ENCODE data around the gene PCSK2. TPM values are rescaled to one million over a fixed set of nuclear protein-coding genes. Genes with fewer than 3 reads are reported as not detected.
"Not testable (repeated sequence)": the region's sequence is repeated elsewhere in the genome, so short reads cannot be mapped to it uniquely, and the experiment has no call there.

Gene PCSK2
- total and polyA plus RNA-seq, 12 donors = 0.32 to 47.6 (median 5.3) TPM

DNA sequence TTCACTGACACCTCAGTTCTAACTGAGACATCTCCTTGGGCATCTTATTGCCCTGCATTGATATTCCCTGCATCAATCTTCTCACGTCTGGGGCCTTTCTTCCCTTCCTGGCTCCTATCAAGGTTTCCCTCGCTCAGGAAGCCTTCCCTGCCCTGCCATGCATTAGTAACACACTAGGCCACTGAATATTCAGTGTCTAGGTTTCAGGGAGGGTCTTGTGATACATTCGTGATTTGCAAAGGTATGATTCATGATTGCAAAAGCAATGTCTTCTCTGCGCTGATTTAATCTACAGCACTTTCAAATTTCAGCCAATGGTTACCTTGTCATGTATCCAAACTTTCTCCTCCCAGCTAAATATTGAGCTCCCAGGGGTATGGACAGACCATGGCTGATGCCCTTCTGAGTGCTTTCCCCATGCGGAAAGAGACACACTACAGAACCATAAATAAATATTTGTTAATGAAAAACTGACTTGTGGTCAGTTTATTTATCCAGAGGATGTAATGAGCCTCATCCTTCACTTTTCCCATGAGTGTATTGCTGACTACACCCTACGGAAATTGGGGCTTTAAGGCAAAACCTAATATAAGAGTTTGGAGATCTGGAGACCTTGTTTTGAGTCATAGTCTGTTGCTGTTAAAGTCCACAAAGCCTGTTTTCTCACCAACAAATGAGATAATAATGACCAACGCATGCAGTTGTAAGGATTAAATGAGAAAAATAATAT is 21.6 kb upstream of the PCSK2 start:
- H3K9me3 ChIP-seq (replicated peaks in 1 of 3) = no peaks in the 10 kb centered on the region
- TF ChIP-seq, protein P1, sequence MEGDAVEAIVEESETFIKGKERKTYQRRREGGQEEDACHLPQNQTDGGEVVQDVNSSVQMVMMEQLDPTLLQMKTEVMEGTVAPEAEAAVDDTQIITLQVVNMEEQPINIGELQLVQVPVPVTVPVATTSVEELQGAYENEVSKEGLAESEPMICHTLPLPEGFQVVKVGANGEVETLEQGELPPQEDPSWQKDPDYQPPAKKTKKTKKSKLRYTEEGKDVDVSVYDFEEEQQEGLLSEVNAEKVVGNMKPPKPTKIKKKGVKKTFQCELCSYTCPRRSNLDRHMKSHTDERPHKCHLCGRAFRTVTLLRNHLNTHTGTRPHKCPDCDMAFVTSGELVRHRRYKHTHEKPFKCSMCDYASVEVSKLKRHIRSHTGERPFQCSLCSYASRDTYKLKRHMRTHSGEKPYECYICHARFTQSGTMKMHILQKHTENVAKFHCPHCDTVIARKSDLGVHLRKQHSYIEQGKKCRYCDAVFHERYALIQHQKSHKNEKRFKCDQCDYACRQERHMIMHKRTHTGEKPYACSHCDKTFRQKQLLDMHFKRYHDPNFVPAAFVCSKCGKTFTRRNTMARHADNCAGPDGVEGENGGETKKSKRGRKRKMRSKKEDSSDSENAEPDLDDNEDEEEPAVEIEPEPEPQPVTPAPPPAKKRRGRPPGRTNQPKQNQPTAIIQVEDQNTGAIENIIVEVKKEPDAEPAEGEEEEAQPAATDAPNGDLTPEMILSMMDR (IDR thresholded peaks at IDR 0.05) = no peak
- TF ChIP-seq POLR2A (IDR thresholded peaks at IDR 0.05) = no peak
- WGBS, 4 donors = 62 to 74% (median 69%) methylated on average over 7 of the region's 7 CpGs
- intact Hi-C loops (cut with DNase I) = no loop called here
- no peaks in the 10 kb centered on the region for H3K27me3 ChIP-seq
- no peaks in the 10 kb centered on the region for H3K4me1 ChIP-seq (replicated peaks in 1 of 2)
- no peak for DNase-seq
- no peaks in the 10 kb centered on the region for H3K36me3 ChIP-seq (replicated peaks in 1 of 2)
- no peak overlapping the region for H3K27ac ChIP-seq
- H3K4me3 ChIP-seq = no peak overlapping the region

DNA sequence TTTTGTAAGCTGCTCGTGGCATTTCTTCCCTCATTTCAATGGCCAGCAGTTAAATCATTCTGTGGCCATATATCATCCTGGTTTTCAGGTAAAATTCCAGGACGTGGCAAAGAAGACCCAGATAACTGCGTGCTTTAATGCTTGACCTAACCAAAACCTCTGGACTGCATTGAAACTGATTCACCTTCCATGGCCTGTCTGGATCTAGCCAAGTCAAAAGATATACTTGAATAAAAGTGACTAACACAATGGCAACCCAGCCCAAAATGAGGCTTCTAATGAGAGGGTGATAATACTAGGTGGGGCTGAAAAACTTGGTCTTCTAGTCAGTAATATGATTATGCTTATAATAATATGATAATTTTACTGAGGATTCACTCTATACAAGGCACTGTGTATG is 16.5 kb upstream of the PCSK2 start:
- H3K4me3 ChIP-seq = no peak overlapping the region
- no peak for TF ChIP-seq POLR2A (IDR thresholded peaks at IDR 0.05)
- TF ChIP-seq, protein P1 (IDR thresholded peaks at IDR 0.05) = no peak
- intact Hi-C loops (cut with DNase I) = no loop called here
- DNase-seq = no peak
- no peaks in the 10 kb centered on the region for H3K4me1 ChIP-seq (replicated peaks in 1 of 2)
- H3K27ac ChIP-seq = no peak overlapping the region
- H3K9me3 ChIP-seq (replicated peaks in 1 of 3) = no peaks in the 10 kb centered on the region
- no peaks in the 10 kb centered on the region for H3K36me3 ChIP-seq (replicated peaks in 1 of 2)
- WGBS, 4 donors = 33 to 47% (median 45%) methylated on average over 3 of the region's 3 CpGs
- no peaks in the 10 kb centered on the region for H3K27me3 ChIP-seq

DNA sequence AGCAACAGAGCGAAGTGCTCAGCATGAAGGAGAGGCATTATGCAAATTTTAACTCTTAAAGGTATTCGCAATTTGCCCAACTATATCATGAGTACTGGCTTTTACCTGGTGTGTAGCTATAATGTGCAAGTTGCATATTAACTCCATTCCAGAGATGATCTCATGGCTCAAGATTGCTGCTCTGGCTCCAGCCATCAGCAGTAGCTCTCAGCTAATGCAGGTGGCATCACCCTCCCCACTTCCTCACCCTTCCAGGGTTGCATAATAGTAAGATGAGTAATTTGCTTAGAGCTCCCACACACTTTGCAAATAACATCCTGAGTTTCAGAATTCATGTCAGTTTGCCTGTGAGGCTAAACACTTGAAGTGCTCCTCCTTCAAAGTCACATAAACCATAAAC is 15.9 kb upstream of the PCSK2 start:
- Histone ChIP-seq H3K9me3 (replicated peaks in 1 of 3) (no peaks in the 10 kb centered on the region), H3K4me3 (no peak overlapping the region), H3K4me1 (replicated peaks in 1 of 2) (no peaks in the 10 kb centered on the region), H3K27ac (no peak overlapping the region), H3K27me3 (no peaks in the 10 kb centered on the region), H3K36me3 (replicated peaks in 1 of 2) (no peaks in the 10 kb centered on the region)
- TF ChIP-seq POLR2A (IDR thresholded peaks at IDR 0.05) = no peak
- TF ChIP-seq, protein P1 (IDR thresholded peaks at IDR 0.05) = no peak
- DNase-seq = no peak
- intact Hi-C loops (cut with DNase I) = no loop called here
- WGBS, 4 donors = 72 to 85% (median 81%) methylated on average over 2 of the region's 2 CpGs

- Histone ChIP-seq H3K36me3 (replicated peaks in 1 of 2) (no peaks in the 10 kb centered on the region), H3K9me3 (replicated peaks in 1 of 3) (no peaks in the 10 kb centered on the region), H3K27me3 (no peaks in the 10 kb centered on the region), H3K27ac (no peak overlapping the region), H3K4me3 (no peak overlapping the region), H3K4me1 (replicated peaks in 1 of 2) (no peaks in the 10 kb centered on the region)
- no peak for TF ChIP-seq POLR2A (IDR thresholded peaks at IDR 0.05)
- TF ChIP-seq, protein P1 (IDR thresholded peaks at IDR 0.05) = no peak
- no peak for DNase-seq
- intact Hi-C loops (cut with DNase I) = no loop called here
These were observed 11.7 kb upstream of the PCSK2 start for GRCh38 chr20:17215167-17215566.

GRCh38 chr20:17219856-17220255 is 7.0 kb upstream of the PCSK2 start:
- intact Hi-C loops (cut with DNase I); H3K36me3 ChIP-seq (replicated peaks in 1 of 2); H3K27ac ChIP-seq; H3K4me3 ChIP-seq; H3K9me3 ChIP-seq (replicated peaks in 1 of 3); DNase-seq; H3K27me3 ChIP-seq; H3K4me1 ChIP-seq (replicated peaks in 1 of 2): not testable (repeated sequence)
- WGBS, 4 donors = 83 to 91% (median 89%) methylated on average over 1 of the region's 1 CpG
